GM11168 (cell line): ENCODE measurements around the gene FABP7.

Experiments used
- in situ Hi-C: fragments of 300-500 bp; cut with MboI; formaldehyde crosslinking; loops from one replicate; pipeline ENCODE4 v1.12.0; 2022; ENCODE audit warnings: low sequenced_read_pairs; ENCODE audit not compliant: unreplicated experiment

FABP7 gene

GRCh38 chr6:122755901-122756300 is 23.6 kb upstream of the FABP7 start:
- in situ Hi-C loops = no loop called here

- in situ Hi-C loops = no loop called here
These were observed 20.6 kb upstream of the FABP7 start for GRCh38 chr6:122758927-122759334.

GRCh38 chr6:122760330-122760729 is 19.2 kb upstream of the FABP7 start:
- in situ Hi-C loops = no loop called here

DNA sequence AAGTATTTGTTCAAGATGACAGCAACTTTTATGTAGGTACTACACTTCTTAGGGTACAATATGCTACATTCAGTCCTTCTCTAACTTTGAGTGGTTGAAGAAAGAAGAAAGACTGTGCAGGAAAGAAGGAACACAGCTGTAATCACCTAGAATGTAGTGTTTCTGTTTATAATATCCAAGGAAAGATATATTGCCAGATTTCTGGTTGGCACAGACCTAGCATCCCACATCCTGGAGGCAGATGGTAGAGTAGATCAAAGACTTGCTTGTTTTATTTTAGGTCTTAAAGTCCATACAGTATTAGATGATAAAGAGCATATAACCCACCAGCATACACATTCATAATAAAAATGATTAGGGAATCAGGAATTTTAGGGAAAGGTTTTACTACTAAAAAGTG is 13.3 kb upstream of the FABP7 start:
- in situ Hi-C loops = no loop called here

DNA sequence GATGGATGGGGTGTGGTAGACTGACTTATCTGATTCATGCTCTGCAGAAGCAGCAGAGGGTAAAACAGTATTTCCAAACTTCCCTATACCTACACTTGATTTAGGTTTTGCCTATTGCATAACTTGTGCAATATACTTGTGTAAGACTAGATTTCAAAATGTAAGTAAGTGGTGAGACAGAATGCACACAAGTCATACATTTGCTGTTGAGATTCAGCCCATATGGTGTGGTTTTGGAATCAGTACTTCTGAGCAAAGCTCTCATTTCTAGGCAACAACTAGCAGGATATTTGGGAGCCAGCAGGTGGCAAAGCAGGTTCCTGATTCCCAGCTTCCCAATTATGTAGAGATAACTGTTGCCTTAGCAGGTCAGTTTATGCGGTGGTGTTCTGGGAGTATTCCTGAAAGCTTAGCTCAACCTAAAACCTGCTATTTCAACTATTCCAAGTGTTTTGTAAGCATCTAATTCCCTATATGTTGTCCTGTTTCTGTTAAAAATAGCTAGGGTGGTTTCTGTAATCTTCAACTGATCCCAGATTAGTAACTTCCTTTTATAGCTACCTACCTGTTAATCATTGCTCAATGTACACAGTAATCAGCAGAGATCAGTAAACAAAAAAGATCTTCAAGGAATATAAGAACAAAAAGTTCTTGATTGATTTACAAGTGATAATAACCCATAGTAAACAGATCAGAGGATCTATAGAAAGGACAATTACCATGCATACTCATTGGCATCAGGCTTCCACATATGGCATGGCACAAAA is 8.5 kb upstream of the FABP7 start:
- in situ Hi-C loops = no loop called here

DNA sequence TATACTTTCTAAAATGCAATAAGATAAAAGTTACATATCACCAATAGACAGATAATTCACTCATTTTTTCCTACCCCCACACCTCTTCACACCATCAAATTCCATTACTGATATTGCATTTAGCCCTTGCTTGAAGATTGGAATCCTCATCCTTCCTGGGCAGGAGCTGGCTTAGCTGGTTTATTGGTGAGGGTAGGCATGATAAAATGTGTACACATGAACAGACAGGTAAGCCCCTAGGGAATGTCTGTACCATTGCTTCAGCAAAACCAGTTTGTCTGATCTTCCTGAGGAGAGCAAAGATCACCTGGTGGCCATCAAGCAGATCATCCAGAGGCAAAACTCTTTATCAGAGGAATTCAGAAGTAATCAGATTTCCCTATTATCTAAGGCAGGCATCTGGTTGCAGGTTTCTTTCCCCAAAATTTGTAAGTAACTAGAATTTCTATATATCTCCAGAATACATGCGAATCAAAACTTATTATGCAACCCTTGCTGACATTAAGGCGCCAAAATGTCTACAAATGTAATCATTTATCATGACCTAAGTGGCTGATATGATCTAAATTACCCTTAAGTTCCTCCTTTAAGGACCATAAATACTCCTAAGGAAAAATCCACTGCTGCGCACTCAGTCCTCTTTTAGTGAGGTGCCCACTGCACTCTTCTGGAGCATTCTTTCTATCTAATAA is 6.6 kb upstream of the FABP7 start:
- in situ Hi-C loops = no loop called here

DNA sequence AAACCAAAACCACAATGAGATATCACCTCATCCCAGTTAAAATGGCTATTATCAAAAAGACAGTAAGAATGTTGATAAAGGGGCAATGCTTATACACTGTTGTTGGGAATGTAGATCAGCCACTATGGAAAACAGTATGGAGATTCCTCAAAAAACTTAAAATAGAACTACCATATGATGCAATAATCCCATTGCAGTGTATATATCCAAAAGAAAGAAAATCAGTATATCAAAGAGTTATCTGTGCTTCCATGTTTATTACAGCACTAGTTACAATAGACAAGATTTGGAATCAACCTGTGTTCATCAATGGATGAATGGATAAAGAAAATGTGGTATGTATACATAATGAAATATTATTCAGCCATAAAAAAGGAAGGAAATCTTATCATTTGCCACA is 3.5 kb upstream of the FABP7 start:
- in situ Hi-C loops = no loop called here

GRCh38 chr6:122778302-122778701 is 1.2 kb upstream of the FABP7 start:
- in situ Hi-C loops = no loop called here

DNA sequence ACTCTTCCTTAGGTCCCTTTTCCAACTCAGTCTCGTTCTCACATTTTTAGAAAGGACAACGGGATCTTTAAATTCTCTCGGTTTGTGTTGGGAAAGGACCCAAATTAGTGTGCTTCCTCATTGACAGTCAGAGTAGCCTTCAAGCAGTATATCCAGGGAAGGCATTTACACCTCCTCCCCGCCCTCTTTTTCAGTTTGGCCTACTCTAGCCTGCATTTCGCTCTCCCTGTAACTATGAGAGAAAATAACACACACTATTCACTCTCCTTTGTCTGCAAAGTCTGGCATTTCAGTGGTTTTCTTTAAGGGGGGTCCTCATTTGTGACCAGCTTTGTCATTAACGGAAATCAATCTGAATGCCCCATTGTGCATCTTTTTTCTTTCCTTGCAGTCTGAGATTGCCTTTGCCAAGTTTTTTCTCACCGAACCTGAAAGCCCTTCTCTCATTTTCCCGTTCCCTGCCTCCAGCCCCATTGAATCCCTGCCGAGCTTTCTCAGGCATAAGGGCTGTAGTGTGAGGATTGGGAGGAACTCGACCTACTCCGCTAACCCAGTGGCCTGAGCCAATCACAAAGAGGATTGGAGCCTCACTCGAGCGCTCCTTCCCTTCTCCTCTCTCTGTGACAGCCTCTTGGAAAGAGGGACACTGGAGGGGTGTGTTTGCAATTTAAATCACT is 393 bp upstream of the FABP7 start:
- in situ Hi-C loops = no loop called here

GRCh38 chr6:122780114-122780513 is 598 bp downstream of the FABP7 start:
- in situ Hi-C loops = no loop called here

DNA sequence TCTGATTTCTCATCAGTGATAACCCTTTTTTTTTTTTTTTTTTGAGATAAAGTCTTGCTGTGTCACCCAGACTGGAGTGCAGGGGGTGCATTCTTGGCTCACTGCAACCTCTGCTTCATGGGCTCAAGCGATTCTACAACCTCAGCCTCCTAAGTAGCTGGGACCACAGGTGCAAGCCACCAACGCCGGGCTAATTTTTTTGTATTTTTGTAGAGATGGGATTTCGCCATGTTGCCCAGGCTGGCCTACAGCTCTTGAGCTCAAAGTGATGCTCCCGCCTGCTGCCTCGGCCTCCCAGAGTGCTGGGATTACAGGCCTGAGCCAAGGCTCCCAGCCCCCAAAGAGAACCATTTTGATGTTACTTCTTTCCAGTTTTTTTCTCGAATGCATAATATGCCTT is 2.2 kb downstream of the FABP7 start:
- in situ Hi-C loops = no loop called here

DNA sequence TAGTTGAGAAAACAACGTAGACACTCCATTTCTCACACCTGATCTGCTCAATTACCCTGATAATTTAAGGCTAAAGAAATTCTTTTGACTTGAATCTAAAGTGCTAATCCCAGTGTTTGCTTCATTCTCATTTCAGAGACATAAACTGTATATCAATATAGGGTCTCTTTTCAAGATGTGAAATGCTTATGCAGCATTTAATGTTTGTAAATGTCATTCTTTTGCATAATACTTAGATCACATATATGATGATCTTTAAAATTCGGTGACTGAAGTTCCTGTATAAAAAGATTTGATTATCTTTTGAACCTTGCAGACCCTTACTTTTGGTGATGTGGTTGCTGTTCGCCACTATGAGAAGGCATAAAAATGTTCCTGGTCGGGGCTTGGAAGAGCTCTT is 3.9 kb downstream of the FABP7 start:
- in situ Hi-C loops = no loop called here

GRCh38 chr6:122785891-122786290 is 6.4 kb downstream of the FABP7 start:
- in situ Hi-C loops = no loop called here

- in situ Hi-C loops = no loop called here
These were observed 8.2 kb downstream of the FABP7 start for GRCh38 chr6:122787721-122788120.

DNA sequence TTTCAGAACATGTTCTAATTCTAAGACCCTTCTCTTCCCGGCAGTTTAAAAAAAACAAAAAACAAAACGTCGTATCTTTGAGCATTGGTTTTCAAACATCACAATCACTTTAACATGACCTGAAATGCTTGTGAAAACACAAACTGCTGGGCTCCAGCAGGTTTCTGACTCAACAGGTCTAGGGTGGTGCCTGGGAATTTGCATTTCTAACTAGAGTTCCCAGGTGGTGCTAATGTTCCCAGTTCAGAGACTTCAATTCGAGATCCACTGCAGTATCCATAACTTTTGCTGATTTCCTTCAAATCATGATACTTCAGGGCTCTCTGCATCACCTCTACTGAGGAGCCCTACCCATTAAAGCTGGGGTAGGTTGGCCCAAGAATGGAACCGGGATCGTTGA is 8.7 kb downstream of the FABP7 start:
- in situ Hi-C loops = no loop called here

- in situ Hi-C loops = no loop called here
These were observed 9.2 kb downstream of the FABP7 start for GRCh38 chr6:122788663-122789181.

DNA sequence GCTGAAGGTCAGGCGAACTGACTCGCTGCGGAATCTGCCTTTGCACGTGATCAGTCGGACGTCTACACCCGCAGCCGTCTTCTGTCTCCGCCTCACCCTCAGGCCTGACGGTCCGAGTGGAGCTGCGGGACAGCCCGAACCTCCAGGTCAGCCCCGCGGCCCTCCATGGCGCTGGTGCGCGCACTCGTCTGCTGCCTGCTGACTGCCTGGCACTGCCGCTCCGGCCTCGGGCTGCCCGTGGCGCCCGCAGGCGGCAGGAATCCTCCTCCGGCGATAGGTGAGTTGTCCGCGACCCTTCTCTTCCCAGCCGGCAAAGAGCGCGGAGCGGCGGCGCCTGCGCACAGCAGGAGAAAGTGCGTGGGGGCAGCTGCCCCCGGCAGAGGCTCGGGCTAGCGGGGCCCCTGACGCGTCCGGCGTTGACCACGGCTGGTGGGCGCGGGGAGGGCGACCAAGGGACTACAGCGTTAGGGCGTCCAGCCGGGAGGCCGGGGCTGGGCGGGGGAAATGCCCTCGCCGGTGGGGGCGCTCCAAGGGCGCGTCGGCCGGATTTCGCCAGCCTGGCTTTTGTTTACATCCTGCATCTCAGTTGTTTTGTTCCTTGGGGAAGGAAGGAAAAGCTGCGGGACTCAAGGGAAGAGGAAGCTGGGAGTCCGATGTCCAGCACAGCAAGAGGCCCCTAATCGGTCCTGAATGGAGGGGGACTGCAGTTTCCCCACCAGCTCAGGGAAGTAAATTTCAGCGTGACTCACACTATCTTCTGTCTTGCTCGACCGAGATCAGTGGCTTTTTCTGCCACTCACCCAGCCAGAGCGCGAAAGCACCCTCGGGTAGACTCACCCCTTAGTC is 9.9 kb downstream of the FABP7 start, which contains the start of gene SMPDL3A:
Gene SMPDL3A (plus strand): TSS at position 77 of the 846 bp plus-strand sequence. CDS start 89 bp downstream, at position 166.
- in situ Hi-C loops = no loop called here

DNA sequence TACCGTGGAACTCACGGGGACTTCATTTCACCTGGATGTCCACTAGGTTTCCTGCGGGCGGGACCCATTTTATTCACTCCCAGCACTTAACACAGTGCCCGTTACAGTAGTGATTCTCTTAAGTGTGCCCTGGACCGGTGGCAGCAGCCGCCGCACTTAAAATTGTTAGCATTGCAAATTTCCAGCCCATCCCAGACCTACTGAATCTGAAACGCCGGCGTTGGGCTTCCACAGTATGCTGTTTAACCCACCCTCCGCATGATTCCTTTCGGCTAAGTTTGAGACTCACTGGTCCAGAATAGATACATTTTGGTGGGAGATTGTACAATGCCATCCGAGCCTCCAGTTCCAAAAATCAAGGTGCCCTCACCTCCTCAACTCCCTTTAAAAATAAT is 10.5 kb downstream of the FABP7 start:
- in situ Hi-C loops = no loop called here

DNA sequence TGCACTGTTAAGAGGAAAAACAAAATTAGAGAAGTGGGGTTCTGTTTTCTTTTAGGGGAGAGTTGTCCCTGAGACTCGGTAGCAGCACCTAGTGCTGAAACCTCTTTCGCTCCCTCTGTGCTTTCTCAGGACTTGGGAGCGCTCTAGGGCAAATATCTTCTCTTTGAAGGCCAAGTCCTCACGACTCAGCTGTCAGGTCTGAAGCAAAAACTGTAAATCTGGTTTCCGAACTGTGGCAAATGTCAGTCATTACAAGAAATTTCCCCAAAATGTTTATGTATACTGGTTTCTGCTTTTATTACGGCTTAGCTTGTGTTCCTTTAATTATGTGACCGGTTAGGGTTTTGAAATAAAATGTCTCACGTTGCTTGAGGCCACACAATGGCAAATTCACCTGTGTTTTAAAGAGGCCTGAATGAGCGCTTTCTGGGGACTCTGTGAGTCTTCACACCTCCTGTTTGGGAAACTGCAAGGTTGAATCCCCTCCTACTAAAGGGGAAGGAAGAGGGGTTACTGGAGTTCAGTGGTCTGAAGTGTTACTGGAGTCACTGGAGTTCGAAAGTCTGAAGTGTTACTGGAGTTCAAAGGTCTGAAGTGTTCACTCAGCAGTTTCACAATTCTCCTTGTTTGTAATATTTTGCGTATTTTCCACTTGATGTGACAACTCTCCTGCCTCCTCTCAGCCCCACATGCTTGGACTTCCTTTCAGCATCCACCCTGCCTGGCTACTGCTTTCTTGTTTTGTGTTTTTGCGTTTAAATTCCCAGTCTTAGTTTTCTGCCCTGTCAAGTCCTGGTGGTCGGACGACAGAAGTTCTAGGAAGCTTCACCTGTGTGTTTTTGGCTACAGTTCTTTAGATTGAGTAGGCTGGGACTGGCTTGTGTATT is 11.2 kb downstream of the FABP7 start:
- in situ Hi-C loops = no loop called here
